ENCODE measurements around the gene GATA2. TPM values are rescaled to one million over a fixed set of nuclear protein-coding genes. Genes with fewer than 3 reads are reported as not detected.

The GATA2 gene
- total RNA-seq, 4 donors from 2014 or later, result 2.4 to 10.3 (median 5.4) TPM

DNA sequence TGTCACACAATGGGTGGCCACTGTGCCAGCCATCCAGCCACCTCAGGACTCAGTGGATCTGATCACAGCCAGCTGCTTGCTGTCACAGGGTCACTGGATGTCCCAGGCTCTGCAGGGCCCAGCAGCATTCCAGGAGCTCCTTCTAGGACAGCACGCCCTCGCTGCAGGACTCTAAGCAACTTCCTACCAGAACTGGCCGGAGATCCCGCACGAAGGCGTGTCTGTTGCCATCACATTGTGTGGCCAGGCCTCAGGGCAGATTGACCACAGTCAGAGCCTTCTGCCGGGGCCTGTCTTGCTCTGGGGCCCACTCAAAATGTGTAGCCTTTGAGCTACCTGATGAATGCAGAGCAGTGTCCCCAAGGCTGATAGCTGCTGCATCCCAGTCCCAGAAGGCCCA, 50.9 kb downstream of the GATA2 start:
- H3K36me3 ChIP-seq, result no peaks in the 10 kb centered on the region
- 80% methylated on average over 7 of the region's 7 CpGs for WGBS

DNA sequence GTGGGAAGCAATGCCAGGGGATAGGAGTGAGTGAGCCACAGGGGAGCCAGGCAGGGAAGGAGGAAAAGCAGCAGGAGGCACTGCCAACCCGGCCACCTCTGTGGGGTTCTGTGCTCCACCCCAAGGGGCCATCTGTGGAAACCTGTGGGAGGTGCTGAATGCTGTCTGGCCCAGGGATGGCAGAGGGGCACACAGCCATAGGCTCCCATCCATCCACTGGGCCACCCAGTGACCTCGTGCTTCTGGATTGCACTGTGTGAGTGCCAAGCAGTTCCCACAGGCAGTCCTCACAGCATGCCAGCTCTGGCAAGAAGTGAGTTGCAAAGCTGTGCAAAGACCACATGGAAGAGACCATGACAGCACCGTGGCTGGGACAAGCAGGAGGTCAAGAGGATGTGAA, 53.8 kb downstream of the GATA2 start:
- no peaks in the 10 kb centered on the region for H3K4me1 ChIP-seq
- no peak overlapping the region for H3K27ac ChIP-seq
- TF ChIP-seq POLR2A (IDR thresholded peaks at IDR 0.05) (no peak), EP300 (IDR thresholded peaks at IDR 0.05) (no peak), POLR2AphosphoS5 (IDR thresholded peaks at IDR 0.05) (no peak)
- TF ChIP-seq, protein P1, sequence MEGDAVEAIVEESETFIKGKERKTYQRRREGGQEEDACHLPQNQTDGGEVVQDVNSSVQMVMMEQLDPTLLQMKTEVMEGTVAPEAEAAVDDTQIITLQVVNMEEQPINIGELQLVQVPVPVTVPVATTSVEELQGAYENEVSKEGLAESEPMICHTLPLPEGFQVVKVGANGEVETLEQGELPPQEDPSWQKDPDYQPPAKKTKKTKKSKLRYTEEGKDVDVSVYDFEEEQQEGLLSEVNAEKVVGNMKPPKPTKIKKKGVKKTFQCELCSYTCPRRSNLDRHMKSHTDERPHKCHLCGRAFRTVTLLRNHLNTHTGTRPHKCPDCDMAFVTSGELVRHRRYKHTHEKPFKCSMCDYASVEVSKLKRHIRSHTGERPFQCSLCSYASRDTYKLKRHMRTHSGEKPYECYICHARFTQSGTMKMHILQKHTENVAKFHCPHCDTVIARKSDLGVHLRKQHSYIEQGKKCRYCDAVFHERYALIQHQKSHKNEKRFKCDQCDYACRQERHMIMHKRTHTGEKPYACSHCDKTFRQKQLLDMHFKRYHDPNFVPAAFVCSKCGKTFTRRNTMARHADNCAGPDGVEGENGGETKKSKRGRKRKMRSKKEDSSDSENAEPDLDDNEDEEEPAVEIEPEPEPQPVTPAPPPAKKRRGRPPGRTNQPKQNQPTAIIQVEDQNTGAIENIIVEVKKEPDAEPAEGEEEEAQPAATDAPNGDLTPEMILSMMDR (IDR thresholded peaks at IDR 0.05), result no peak
- H3K27me3 ChIP-seq, result peaks cover 21% of the 10 kb centered on the region
- H3K9me3 ChIP-seq, result no peaks in the 10 kb centered on the region
- H3K36me3 ChIP-seq, result no peaks in the 10 kb centered on the region
- 45% methylated on average over 1 of the region's 3 CpGs for WGBS
- DNase-seq (ENCODE audit: low spot score in 2 of 2), result no peak
- H3K4me3 ChIP-seq, result no peak overlapping the region

More for the DNA sequence above, 50.9 kb downstream of the GATA2 start:
- Histone ChIP-seq H3K4me3 (no peak overlapping the region), H3K9me3 (no peaks in the 10 kb centered on the region), H3K27ac (no peak overlapping the region), H3K4me1 (no peaks in the 10 kb centered on the region), H3K27me3 (peaks cover 11% of the 10 kb centered on the region)
- DNase-seq (ENCODE audit: low spot score in 2 of 2), result no peak
- TF ChIP-seq, protein P1 (IDR thresholded peaks at IDR 0.05), result no peak
- TF ChIP-seq EP300 (IDR thresholded peaks at IDR 0.05) (no peak), POLR2AphosphoS5 (IDR thresholded peaks at IDR 0.05) (no peak)

DNA sequence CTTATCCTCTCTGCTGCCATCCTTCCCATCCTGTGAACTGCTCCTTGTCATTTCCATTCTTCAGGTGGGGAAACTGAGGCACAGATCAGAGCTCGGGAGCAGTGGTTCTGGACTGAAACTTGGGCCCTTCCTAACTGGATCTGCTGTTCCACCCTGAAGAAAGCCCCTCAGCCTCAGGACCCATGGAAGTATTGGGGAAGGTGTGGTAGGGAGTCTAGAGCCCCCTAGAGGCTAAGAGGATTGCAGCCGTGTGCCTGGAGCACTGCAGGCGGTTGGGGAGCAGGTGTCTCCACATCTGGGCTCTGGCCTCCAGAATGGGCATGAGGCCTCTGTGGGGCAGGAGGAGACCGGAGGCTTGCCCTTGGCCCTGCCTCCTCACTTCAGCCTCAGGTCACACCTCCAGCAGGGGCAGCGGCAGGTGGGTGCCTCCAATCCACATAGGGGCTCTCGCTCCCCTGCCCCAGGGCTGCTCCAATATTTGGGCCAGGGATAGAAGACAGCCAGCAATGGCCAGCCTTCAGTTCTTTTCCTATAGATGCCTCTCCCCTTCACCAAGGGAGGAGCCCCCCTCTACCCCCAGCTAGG, 54.4 kb downstream of the GATA2 start:
- peaks cover 23% of the 10 kb centered on the region for H3K27me3 ChIP-seq
- 63% methylated on average over 3 of the region's 6 CpGs for WGBS
- no peak overlapping the region for H3K4me3 ChIP-seq
- no peak for DNase-seq (ENCODE audit: low spot score in 2 of 2)
- no peaks in the 10 kb centered on the region for H3K36me3 ChIP-seq
- no peaks in the 10 kb centered on the region for H3K4me1 ChIP-seq
- H3K9me3 ChIP-seq, result no peaks in the 10 kb centered on the region
- H3K27ac ChIP-seq, result no peak overlapping the region
- TF ChIP-seq, protein P1 (IDR thresholded peaks at IDR 0.05), result no peak
- TF ChIP-seq EP300 (IDR thresholded peaks at IDR 0.05), result no peak
- TF ChIP-seq POLR2AphosphoS5 (IDR thresholded peaks at IDR 0.05), result no peak

DNA sequence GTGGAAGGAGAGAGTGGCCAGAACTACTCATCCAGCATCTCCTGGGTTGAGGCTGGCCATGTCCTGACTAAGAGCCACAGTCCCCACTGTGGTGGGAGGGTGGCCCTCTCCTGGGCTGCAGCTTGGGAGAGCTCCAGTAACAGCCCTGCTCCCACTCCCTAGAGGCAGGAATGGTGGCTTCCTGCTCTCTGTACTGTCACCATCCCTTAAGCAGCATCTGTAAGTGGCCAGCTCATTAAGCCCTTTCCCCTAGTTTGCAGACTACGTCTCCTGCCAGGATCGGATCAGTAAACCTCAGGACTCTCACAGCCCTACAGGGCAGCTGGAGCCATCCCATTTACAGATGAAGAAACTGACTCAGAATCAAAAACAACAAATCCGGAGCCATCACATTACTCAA, 56.8 kb downstream of the GATA2 start:
- TF ChIP-seq POLR2A (IDR thresholded peaks at IDR 0.05), result no peak
- TF ChIP-seq, protein P1 (IDR thresholded peaks at IDR 0.05), result no peak
- no peak for TF ChIP-seq POLR2AphosphoS5 (IDR thresholded peaks at IDR 0.05)
- no peak for TF ChIP-seq EP300 (IDR thresholded peaks at IDR 0.05)
- 91% methylated on average over 3 of the region's 3 CpGs for WGBS
- Histone ChIP-seq H3K27ac (no peak overlapping the region), H3K4me1 (peaks cover 11% of the 10 kb centered on the region), H3K27me3 (peaks cover 46% of the 10 kb centered on the region), H3K36me3 (no peaks in the 10 kb centered on the region), H3K9me3 (no peaks in the 10 kb centered on the region), H3K4me3 (no peak overlapping the region)
- DNase-seq (ENCODE audit: low spot score in 2 of 2), result no peak

DNA sequence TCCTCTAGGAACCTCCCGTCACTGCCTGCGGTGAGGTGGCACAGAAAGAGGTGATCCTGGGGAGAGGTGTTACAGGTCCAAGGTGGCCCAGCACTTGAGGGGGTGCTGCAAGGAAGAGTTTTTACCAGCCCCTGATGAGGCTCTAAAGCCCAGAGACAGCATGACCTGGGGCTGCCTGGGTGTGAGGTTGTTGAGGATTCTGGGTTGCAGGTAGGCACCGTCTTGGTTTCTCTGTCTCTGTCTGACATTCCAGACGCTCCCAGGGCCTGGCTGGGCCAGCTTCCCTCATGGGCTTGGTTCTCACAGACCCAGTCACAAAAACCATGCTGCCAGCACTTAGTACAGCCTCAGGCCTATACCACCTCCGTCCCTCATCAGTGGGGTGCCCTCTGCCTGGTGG, 57.4 kb downstream of the GATA2 start:
- 77% methylated on average over 4 of the region's 5 CpGs for WGBS
- H3K36me3 ChIP-seq, result no peaks in the 10 kb centered on the region
- H3K9me3 ChIP-seq, result no peaks in the 10 kb centered on the region
- no peak overlapping the region for H3K4me3 ChIP-seq
- no peak overlapping the region for H3K27ac ChIP-seq
- peaks cover 53% of the 10 kb centered on the region for H3K27me3 ChIP-seq
- TF ChIP-seq POLR2AphosphoS5 (IDR thresholded peaks at IDR 0.05) (no peak), POLR2A (IDR thresholded peaks at IDR 0.05) (no peak), EP300 (IDR thresholded peaks at IDR 0.05) (no peak)
- TF ChIP-seq, protein P1 (IDR thresholded peaks at IDR 0.05), result no peak
- H3K4me1 ChIP-seq, result peaks cover 11% of the 10 kb centered on the region
- DNase-seq (ENCODE audit: low spot score in 2 of 2), result no peak

Measured in suprapubic skin (tissue), 4 donors.